Activated CD4-positive, CD25-positive, alpha-beta regulatory T cell treated with anti-CD3 and anti-CD28 coated beads, Interleukin-2, amount 50 U/mL, for 24 hours (primary cell): Measurements from ENCODE around the gene KAZN.
"Not testable (repeated sequence)": the region's sequence is repeated elsewhere in the genome, so short reads cannot be mapped to it uniquely, and the experiment has no call there.

Source experiments
- ATAC-seq, 2 donors: fragments of 150-1000 bp; cut with Tn5 transposase; one replicate each; pipeline ENCODE4 v1.10.0; 2021; ENCODE audit warnings: mild to moderate bottlenecking in 1 of 2, moderate library complexity in 1 of 2

KAZN gene

DNA sequence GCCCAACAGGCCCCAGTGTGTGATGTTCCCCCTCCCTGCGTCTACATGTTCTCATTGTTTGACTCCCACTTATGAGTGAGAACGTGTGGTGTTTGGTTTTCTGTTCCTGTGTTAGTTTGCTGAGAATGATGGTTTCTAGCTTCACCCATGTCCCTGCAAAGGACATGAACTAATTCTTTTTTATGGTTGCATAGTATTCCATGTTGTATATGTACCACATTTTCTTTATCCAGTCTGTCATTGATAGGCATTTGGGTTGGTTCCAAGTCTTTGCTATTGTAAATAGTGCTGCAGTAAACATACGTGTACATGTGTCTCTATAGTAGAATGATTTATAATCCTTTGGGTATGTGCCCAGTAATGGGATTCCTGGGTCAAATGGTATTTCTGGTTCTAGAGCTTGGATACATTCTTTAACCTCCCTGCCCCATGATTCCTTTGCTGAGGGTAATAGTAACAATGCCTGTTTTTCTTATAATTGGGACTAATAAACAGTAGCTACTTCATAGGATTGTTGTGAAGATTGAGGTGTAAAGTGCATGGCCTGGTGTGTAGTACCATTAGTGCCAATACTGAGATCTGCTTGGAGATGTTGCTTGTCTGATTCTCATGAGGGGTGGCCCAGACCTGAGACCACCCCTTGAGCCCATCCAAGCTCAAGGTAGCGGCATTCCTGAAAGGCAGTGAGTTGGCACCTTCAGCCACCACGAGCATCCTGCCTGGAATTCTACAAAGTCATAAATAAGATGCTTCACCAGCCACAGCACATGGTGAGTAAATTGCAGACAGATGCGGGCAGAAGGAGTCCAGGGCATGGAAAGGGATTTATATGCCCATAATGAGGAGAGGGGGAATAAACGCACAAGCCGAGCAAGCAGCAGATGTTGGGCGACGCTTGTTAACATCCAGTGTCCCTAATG is 365.6 kb downstream of the KAZN start:
- ATAC-seq, result not testable (repeated sequence)

DNA sequence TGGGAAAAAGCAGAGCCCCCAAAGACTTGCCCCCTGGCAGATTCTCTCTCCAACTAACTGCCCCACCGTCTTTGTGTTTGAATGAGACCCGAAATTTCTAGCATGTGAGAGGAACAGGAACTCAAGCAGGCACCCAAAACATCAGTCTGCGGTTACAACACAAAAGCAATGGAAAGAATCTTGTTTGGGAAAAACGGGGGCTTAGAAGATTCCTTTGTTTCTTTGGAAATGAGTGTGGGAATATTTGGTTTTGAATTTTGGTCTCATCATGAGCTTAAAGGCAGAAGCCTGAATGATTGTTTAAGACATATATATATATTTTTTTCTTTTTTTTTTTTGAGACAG is 366.2 kb downstream of the KAZN start:
- no peak for ATAC-seq

DNA sequence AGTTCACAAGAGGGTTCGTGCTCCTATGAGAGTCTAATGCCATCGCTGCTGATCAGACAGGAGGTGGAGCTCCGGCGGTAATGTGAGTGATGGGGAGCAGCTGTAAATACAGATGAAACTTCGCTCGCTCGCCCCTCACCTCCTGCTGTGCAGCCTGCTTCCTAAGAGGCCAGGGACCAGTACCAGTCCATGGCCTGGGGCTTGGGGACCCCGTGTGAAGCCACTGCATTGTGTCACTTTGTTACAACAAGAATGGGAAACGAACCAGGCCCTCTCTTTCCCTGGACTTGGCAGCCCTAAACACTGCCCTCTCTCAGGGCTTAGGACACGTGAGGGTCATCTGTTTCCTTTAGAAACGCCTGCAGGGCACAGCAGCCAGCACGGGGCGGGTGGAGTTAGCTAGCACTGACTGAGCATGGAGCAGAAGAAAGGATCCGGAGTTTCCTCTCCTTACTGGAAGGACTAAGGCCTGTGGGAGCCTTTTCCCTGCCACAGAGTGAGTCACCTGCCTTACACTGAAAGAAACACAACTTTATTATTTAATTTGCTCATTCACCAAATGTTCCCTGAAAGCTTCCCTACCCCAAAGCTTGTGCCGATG is 369.9 kb downstream of the KAZN start:
- no peak for ATAC-seq

DNA sequence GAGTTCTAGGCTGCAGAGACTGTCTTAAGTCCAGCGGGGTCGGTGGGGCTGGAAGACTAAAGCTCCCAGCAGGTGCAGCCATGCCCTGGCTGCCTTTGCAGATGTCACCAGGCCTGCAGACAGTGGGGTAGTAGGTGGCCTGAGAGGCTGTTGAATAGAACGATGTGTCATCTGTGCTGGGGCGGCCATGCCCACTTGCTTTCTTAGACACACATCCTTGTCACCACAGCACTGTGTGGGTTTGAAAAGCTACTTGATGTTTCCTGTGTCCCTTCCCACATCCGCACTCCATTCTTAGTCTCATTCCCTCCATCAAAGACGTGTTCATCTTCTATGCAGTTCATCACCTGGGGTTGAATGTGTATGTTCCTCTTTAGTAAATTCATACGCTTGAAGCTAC is 370.5 kb downstream of the KAZN start:
- ATAC-seq, result no peak

DNA sequence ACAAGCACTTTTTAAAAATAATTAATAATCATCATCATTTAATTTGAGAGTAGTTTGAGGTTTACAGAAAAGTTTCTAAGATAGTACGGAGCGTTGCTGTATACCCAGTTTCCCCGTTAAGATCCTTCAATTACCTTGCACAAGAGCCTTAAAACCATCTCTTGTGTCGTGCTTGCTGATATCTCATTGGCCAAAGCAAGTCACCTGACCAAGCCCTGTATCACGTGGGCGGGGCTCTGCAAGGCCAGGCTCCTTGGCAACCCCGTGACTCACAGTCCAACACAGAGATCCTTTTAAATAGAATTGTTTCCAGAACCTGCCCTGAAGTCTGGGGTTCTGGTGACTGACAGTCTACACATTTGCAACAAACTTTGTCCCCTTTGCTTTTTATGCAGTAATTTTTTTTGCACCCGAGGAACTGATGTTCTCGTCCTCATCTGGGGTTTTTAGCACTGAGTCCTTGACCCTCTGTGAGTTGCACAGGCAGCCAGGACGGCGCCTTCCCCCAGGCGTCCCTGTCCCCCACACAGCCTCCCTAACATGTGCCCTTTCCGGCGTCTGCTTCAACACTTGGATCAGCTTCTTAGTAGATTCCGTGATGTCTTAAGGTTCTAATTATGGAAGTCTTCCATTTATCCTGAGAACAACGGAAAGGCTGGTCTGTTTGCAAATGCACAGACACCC is 371.8 kb downstream of the KAZN start:
- ATAC-seq, result no peak

DNA sequence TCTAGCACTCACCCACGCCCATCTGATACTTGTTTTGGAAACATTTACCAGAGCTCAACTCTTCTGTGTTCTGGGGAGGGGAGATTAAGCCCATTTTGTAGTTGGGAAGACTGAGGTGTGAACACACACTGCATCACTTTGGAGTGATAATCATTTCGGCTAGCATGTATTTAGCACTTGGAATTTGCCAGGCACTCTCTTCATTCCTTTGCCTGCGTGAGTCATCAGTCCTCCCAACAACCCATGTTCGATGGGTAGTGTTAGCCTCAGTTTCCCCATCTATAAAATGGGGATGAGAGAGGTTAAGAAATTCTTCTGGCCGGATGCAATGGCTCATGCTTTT is 372.3 kb downstream of the KAZN start:
- ATAC-seq, result no peak

DNA sequence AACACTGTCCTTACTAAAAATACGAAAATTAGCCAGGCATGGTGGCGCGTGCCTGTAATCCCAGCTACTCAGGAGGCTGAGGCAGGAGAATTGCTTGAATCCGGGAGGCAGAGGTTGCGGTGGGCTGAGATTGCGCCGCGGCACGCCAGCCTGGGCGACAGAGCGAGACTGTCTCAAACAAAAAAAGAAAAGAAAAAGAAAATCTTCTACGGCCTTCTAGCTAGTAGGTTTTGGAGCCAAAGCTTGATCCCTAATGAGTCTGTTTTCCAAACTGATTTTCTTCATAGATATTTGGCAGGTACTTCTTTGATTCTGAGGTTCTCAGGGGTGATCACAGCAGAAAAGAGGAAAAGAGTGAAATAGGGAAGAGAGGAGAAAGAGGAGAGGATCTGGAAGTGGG is 372.7 kb downstream of the KAZN start:
- no peak for ATAC-seq

DNA sequence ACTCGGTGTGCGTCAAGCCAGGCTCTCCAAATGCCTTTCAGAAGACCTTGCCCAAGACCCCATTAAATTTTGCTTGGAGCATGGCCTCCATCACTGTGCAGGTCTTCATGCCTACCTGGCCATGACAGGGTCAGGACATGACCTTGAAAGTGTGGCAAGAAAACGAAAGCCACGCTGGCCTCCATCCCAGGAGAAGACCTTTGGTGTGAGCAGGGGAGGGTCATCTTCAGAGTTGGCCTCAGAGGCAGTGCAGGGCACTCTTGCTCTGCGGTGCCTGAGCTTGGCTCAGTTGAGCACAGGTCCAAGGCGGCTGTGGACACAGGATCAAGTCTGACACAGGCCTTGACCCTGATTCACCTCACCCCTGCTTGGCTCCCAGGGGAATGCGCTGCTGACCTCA is 373.6 kb downstream of the KAZN start:
- ATAC-seq, result no peak

DNA sequence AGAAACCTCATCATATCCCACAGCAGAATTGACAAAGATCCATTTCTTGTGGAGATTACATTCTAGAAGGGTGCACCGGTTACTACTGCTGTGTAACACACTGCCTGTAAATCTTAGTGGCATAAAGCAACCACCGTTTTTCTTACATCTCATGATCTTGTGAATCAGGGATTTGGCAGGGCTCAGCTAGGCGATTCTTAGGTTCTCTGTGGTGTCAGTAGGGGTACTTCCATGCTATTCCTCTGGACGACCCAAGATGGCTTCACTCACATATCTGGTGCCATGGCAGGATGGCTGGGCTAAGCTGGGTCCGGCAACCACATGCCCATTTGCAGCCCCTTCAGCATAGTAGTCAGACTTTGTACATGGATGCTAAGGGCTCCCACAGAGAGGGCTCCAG is 375.3 kb downstream of the KAZN start:
- ATAC-seq, result no peak

DNA sequence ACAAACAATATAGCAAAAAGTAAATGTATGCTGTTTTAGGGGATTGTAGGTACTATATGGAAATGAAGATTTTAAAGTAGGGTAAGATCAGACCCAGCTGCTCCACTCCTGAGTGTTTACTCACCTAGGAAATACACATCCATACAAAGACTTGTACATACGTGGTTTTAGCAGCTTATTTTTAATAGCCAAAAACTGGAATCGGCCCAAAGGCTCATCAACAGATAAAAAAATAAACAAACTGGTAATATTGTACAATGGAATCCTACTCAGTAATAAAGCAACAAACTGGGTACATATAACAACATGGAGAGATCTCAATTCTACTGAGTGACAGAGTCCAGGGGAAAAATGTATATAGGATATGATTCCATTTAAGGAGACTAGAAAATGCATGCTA is 375.9 kb downstream of the KAZN start:
- ATAC-seq, result no peak

DNA sequence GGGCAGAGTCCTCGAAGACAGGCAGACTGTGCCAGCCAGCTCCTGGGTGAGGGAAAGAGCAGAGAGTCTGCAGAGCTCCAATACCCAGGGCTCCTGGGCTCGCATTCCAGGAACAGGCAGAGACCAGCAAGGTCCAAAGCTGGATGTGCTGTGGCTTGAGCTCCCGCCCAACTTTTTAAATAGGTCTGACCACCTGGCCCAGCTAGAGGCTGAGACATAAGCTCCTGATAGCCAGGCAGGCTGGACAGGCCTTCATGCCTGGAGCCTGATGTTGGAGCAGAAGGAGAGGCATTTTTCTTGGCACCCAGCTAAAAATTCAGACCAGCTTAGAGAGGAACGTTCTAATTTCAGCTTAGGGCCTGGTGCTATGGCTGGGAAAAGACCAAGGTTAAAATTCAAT is 376.6 kb downstream of the KAZN start:
- ATAC-seq, result no peak

DNA sequence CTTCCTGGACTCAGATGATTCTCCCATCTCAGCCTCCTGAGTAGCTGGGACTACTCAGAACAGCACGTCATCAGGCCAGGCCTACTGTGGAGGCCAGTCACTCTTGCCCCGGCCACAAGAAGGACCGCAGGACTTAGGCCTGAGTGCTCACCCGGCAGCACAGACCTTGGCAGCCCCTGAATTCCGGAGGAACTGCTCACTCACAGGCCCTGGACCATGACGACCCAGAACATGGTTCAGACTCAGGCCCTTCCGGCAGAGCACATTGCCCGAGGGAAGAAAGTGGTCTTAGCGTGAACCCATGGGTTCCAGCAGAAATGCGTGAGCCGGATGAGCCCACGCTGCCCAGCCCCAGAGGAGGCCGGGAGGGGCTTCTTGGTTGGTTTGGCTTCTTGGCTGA is 377.8 kb downstream of the KAZN start:
- ATAC-seq, result no peak

DNA sequence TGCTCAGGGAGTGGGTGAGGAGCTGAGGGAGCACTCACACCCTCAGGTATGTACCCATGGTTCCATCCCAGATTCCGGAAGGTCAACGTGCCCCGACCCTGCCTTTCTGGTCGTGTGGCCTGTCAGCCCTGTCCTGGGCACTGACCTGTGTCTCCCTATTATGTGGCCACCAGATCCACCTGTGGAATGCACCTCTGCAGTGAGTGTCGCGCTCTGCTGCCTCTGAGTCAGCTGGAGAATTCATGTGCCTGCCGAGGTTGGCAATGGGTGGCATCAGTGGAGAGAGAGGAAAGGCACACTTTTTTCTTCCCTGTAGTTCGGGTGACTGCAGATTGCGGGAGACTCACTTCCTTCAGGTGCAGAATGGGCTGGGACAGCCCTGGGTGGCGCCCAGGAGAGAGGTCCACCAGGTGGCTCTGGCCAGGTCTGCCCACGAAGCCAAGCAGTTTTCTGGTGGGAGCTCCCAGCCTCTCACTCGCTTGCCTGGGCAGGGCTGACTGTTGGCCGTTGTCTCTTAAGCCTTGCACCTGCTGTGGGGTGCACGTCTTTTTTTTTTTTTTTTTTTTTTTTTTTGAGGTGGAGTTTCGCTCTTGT is 378.9 kb downstream of the KAZN start:
- no peak for ATAC-seq

DNA sequence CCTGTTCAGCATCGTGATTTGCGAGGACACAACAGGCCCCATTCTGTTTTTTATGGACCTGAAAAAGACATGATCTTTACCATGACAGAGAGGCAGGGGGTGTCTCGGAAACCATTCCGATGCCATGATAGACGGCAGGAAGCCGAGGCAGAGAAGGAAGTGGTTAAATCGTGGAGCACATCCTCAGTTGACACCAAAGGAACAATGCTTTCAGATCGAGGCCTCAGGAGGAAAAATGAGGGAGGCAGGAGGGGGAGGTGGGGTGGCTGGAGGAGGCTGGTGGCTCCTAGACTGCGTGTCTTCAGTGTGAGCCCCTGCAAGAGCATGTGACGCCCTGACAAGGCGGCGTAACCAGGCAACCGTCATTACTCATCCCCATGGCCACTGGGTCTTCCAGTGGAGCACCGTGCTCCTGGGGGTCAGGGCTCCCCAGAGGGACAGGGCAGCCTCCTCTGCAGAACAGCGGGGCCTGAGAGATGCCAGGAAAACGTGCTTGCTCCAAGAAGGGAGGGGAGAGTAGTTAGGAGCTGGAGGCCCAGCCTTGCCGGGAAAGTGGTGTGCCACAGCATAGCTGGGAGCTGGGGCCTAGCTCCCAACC is 382.2 kb downstream of the KAZN start:
- ATAC-seq, result no peak

DNA sequence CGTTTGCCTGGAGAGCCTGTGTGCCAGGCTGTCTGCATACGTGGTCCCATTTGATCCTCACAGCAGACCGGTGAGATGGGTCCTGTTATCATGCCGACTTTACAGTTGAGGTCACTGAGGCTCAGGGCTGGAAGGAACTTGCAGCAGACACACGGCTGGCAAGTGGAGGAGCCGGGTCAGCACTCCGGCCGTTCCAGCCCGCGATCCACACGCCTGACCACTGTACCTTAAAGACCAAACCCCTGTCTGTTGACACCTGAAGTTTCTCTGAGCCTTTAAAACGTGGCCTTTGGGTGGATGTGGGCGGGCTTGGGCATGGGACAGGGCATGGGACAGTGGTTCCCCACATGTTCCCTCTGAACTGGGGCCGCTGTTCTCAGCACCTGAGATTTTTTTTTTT is 383.5 kb downstream of the KAZN start:
- ATAC-seq, result no peak

DNA sequence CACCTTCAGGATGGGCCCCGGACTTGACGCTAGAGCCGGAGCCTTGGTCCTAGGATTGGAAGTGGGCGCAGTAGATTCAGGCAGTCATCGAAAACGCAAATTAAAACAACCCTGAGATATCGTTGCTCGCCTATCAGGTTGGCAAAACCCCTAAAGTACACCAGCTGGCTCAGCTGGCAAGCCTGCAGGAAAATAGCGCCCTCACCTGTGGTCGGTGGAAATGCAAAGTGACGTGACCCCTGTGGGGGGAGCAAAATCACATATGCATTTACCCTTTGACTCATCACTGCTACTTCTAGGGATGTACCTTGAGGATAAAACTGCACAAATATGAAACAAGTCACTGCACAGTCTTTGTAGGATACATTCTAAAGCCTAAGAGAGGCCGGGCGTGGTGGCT is 384.8 kb downstream of the KAZN start:
- ATAC-seq, result no peak

DNA sequence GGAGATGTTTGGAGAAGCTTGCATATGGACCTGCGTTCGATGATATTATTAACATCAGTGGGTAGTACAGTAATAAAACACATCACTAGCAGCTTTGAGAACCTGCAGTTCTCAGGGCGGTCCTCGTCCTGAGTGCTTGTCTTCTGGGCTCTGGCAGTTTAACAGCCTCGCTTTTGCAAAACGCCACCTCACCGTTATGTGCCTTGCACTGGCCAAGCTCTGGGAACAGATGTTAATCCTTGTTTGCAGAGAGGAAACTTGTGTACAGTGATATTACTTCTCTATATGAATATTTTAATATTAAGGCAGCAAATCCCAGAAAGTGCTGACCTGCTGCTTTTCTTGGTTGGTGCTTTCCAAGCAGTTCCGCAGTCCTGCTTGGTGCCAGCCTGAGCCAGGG is 387.7 kb downstream of the KAZN start:
- no peak for ATAC-seq

DNA sequence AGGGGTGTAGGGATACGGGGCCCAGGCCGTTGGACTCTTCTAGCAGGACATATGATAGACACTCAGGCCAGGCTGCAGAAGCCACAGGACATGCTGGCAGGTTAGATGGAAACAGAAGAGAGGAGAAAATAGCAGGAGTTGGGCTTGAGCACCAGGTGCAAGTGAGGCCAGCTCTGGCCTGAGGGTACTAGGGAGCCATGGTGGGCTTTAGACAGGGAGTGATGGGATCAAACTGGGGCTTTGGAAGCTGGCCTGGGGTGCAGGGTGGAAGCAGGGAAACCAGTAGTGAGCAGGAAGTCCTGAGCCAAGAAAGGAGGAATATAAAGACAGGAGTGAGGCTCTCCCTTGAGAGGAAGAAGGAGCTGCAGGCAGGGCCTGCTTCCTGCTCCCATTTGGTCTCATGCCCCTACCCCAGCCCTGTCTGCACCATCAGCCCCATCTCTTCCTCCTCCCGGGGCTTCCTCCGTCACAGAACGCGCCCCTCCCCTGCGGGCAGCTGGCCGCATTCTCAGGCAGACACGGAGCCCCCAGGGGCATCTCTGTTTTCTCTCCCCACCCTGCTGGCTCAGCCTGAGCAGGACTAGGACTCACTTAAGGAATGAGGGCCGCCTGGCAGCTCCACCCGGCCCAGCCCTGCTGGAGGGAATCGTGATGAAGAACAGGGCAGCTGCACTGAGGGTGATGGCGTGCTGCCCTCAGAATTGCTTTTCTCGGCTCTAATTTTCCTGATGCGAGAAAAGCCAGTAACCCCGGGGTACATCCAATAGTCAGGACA is 389.5 kb downstream of the KAZN start:
- ATAC-seq, result no peak

DNA sequence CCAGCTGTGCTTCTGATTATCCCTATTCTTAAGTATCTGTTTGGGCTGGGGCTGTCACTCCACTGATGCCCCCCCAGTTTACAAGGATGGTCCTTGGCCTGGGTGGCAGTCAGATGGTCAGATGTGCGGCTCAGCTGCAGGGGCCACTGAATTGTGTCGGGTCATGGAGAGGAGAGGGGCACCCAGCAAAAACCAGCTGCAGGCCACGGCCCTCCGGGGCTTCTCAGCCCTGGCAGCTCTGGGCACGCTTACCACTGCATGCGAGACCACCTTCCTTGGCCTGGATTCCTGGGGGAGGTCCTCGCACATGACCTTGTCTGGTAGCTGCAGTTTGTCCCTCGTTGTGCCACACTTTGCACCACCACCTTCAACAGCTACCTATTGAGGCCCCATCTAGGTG is 390.2 kb downstream of the KAZN start:
- ATAC-seq, result no peak

DNA sequence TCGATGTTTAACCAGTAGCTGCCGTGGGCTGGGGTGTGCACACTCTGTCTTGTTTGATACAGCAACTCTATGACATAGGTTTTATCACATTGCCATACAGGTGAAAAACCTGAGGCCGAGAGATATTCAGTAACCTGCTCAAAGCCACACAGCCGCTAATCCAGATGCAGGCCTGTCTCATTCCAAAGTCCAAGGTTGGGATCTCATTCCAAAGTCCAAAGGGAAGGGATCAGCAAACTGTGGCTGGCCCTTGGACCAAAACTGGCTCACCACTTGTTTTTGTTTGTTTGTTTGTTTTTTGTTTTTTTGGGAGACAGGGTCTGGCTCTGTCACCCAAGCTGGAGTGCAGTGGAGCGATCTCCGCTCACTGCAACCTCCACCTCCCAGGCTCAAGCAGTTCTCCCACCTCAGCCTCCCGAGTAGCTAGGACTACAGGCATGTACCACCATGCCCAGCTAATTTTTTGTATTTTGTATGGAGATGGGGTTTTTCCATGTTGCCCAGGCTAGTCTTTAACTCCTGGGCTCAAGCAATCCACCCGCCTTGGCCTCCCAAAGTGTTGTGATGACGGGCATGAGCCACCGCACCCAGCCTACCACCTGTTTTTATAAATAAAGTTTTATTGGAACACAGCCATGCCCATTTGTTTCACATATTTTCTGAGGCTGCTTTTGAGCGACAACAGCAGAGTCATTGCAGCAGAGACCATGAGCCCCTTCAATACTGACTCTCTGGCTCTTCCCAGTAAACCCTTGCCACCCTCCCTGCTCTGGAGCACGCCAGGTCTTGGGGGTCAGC is 391.6 kb downstream of the KAZN start:
- ATAC-seq, result no peak

DNA sequence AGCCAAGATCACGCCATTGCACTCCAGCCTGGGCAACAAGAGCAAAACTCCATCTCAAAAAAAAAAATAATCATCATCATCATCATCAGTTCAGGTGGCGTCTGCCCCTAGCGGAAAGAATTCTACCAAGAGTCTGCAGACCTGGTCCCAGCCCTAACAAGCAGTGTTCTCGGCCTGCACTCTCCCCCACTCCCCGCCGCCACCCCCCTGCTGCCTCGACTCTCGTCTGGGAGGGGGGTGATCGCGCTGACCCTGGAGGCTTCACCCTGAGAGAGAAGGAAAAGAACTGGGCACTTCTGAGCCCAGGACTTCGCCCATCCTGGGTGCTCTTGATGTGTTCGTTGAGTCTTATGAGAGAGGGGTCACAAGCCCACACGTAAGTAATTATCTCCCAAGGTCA is 394.9 kb downstream of the KAZN start:
- no peak for ATAC-seq

DNA sequence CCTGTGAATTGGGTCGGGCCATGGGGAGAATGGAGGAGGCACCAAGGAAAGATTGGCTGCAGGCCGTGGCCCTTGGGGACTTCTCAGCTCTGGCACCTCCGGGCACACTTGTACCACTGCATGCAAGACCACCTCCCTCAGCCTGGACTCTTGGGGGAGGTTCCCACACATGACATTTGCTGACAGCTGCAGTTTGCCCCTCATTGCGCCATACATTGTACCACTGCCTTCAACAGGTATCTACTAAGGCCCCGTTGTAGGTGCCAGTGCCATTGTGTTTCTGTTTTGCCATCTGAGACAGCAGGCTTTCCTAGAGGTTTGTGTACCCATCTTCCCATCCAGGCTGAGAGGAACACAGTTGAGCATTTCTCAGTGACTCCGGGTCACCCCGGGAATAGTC is 395.7 kb downstream of the KAZN start:
- no peak for ATAC-seq
